Smooth muscle cell (in vitro differentiated cells): Measurements from ENCODE around the gene GMPR2. TPM values are rescaled to one million over a fixed set of nuclear protein-coding genes. Genes with fewer than 3 reads are reported as not detected.

Source experiments
- DNase-seq: peaks from one replicate; lab custom pipeline; 2025; ENCODE audit not compliant: unreplicated experiment; lab: John Stamatoyannopoulos, UW
- H2AFZ ChIP-seq: fragments of 200-600 bp; sonication (generic); 2 replicates; pipeline ENCODE4 v1.6.0; 2016; ENCODE audit warnings: antibody characterized with exemption, low read depth, mild to moderate bottlenecking
- H3F3A ChIP-seq: fragments of 200-600 bp; sonication (generic); 2 replicates; pipeline ENCODE4 v1.6.0; 2017; ENCODE audit warnings: antibody characterized with exemption, low read depth
- H3K27ac ChIP-seq: fragments of 200-600 bp; sonication (generic); 2 replicates; pipeline ENCODE4 v1.5.1; 2016; ENCODE audit warnings: low read depth, mild to moderate bottlenecking
- H3K27me3 ChIP-seq: fragments of 200-600 bp; sonication (generic); 2 replicates; pipeline ENCODE4 v1.6.1; 2016; ENCODE audit warnings: low read depth, mild to moderate bottlenecking
- H3K36me3 ChIP-seq: fragments of 200-600 bp; sonication (generic); 2 replicates; pipeline ENCODE4 v1.5.1; 2016; ENCODE audit warnings: low read depth
- H3K4me1 ChIP-seq: fragments of 200-600 bp; sonication (generic); 2 replicates; pipeline ENCODE4 v1.5.1; 2016; ENCODE audit warnings: low read depth
- H3K4me2 ChIP-seq: fragments of 200-600 bp; sonication (generic); 2 replicates; pipeline ENCODE4 v1.6.0; 2016; ENCODE audit warnings: mild to moderate bottlenecking
- H3K4me3 ChIP-seq: fragments of 200-600 bp; sonication (generic); 2 replicates; pipeline ENCODE4 v1.5.1; 2016; ENCODE audit warnings: mild to moderate bottlenecking
- H3K79me2 ChIP-seq: fragments of 200-600 bp; sonication (generic); 2 replicates; pipeline ENCODE4 v1.6.0; 2016; ENCODE audit warnings: low read depth, mild to moderate bottlenecking
- H3K9ac ChIP-seq: fragments of 200-600 bp; sonication (generic); 2 replicates; pipeline ENCODE4 v1.6.0; 2016; ENCODE audit warnings: low read depth
- H3K9me3 ChIP-seq: fragments of 200-600 bp; sonication (generic); replicated peaks from 2 replicates; pipeline ENCODE4 v1.5.1; 2016; ENCODE audit warnings: low read depth
- H4K20me1 ChIP-seq: fragments of 200-600 bp; sonication (generic); 2 replicates; pipeline ENCODE4 v1.6.0; 2016; ENCODE audit warnings: low read depth
- CTCF ChIP-seq: fragments of 200-600 bp; sonication (generic); IDR thresholded peaks from 2 replicates; pipeline ENCODE4 v1.5.1; 2017; ENCODE audit warnings: borderline replicate concordance, mild to moderate bottlenecking, antibody characterized with exemption; ENCODE audit not compliant: insufficient read depth, poor library complexity, severe bottlenecking
- WGBS: methylation state at CpG from one replicate; pipeline ENCODE4 v1.1.7; 2016; ENCODE audit warnings: low lambda C conversion rate; 5-methylcytosine and 5-hydroxymethylcytosine counted together
- polyA plus RNA-seq: library from polyadenylated mRNA; unstranded; fragments of >200 nt; fragmentation: Nextera tagmentation; extraction: Ambion mirVana; gene quantifications from 2 replicates; pipeline ENCODE4 v1.2.1, GENCODE V29; 2016
- total RNA-seq: library from RNA; depleted of rRNA; stranded (reverse); fragments of >200 nt; gene quantifications from 2 replicates; pipeline ENCODE4 v1.2.3, GENCODE V29; 2014

The GMPR2 gene
- total and polyA plus RNA-seq, 2 experiments from 2014 or later: 43.4 to 65.0 TPM

- TF ChIP-seq CTCF: no peak
Observed at GRCh38 chr14:24224618-24225071, 8.1 kb upstream of the GMPR2 start.

GRCh38 chr14:24226473-24226872 is 6.3 kb upstream of the GMPR2 start:
- Histone ChIP-seq H4K20me1 (peaks cover 56% of the 10 kb centered on the region), H3K79me2 (peaks cover 97% of the 10 kb centered on the region), H3K27me3 (no peaks in the 10 kb centered on the region), H2AFZ (no peak overlapping the region), H3K4me2 (no peak overlapping the region), H3K4me3 (no peak overlapping the region), H3K36me3 (no peaks in the 10 kb centered on the region), H3K9me3 (no peaks in the 10 kb centered on the region), H3K9ac (no peak overlapping the region), H3K27ac (no peak overlapping the region), H3F3A (no peaks in the 10 kb centered on the region), H3K4me1 (peaks cover 7% of the 10 kb centered on the region)
- DNase-seq: no peak
- WGBS: 95% methylated on average over 1 of the region's 1 CpG
- TF ChIP-seq CTCF: no peak

More at GRCh38 chr14:24224618-24225071, 8.1 kb upstream of the GMPR2 start:
- Histone ChIP-seq H3K27ac (no peak overlapping the region), H3K9ac (no peak overlapping the region), H3K4me1 (no peaks in the 10 kb centered on the region), H3K4me2 (no peak overlapping the region), H3K36me3 (no peaks in the 10 kb centered on the region), H2AFZ (no peak overlapping the region), H3K27me3 (no peaks in the 10 kb centered on the region), H4K20me1 (peaks cover 58% of the 10 kb centered on the region), H3K9me3 (no peaks in the 10 kb centered on the region), H3K4me3 (no peak overlapping the region), H3K79me2 (peaks cover 99% of the 10 kb centered on the region), H3F3A (no peaks in the 10 kb centered on the region)
- WGBS: 95% methylated on average over 7 of the region's 7 CpGs
- DNase-seq: no peak

GRCh38 chr14:24228902-24229301 is 3.8 kb upstream of the GMPR2 start:
- H3K4me3 ChIP-seq: no peak overlapping the region
- H4K20me1 ChIP-seq: peaks cover 35% of the 10 kb centered on the region
- DNase-seq: no peak
- no peaks in the 10 kb centered on the region for H3K36me3 ChIP-seq
- no peak overlapping the region for H3K9ac ChIP-seq
- no peak overlapping the region for H3K4me2 ChIP-seq
- 100% methylated on average over 1 of the region's 1 CpG for WGBS
- no peak for TF ChIP-seq CTCF
- H3K9me3 ChIP-seq: no peaks in the 10 kb centered on the region
- H3K27ac ChIP-seq: no peak overlapping the region
- no peaks in the 10 kb centered on the region for H3K27me3 ChIP-seq
- H3F3A ChIP-seq: no peaks in the 10 kb centered on the region
- peaks cover 15% of the 10 kb centered on the region for H3K4me1 ChIP-seq
- no peak overlapping the region for H2AFZ ChIP-seq
- peaks cover 86% of the 10 kb centered on the region for H3K79me2 ChIP-seq
